ENCODE data around the gene TBXA2R.
"Not testable (repeated sequence)": the region's sequence is repeated elsewhere in the genome, so short reads cannot be mapped to it uniquely, and the experiment has no call there.

The TBXA2R gene

DNA sequence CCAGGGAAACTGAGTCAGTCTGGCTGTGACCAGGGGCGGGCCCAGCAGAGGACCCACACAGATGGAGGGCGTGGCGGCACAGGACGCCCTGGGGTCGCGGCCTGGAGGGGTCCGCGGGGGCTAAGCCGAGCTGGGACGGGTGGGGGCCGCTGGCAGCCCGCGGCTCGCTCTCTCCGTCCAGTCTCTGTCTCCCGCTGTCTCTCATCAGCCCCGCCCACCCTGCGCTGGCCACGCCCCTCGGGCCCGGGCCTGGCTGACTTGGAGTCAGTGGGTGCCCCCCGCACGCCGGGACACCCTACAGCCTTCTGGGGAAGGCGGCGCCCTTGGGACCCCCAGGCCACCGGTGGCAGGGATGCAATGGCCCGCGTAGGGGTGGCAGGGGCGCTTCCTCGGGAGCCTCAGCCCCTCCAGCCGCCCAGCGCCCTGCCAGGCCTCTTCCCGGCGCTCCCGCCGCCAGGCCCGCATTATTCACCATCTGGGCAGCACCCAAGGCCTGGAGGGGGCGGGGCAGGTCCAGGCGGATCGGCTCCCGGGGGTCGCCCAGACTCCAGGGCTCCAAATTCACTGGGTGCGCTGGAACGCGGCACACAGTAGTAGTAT, at the start of gene TBXA2R:
TSS of gene TBXA2R (minus strand) at position 186 of the 600 bp plus-strand sequence. CDS start 6,241 bp downstream, outside the sequence.
- peak; percentile 58 for DNase-seq (ENCODE audit: low read depth)

DNA sequence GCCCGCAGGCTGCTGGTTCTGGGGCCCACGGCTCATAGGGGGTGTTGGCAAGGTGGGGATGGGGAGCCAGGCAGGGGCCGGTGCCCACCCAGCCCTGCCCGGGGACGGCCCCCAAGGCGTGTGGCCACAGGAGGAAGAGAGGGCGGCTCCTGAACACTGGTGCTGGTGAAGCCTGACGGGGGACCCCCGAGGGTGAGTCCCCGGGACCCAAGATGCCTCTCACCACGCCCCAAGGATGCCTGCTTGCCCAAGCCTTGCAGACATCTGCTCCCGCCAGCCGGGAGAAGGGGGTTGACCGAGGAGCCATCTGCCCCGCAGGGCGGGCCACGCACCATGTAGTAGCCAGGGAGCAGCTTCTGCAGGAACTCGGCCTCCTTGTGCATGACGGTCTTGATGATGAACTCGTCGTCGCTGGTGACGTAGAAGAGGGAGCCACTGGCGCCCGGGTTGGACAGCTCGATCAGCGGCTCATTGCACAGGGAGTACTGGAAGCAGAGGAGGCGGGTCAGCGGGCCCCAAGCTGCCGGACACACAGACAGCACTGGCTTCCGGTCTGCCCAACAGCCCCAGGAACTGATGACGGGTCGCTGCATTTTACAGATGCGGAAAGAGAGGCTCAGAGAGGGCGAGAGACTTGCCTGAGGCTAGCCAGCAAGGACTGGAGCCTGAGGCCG, 49.5 kb upstream of the TBXA2R start:
- peak; percentile 10 for DNase-seq (ENCODE audit: low read depth)

DNA sequence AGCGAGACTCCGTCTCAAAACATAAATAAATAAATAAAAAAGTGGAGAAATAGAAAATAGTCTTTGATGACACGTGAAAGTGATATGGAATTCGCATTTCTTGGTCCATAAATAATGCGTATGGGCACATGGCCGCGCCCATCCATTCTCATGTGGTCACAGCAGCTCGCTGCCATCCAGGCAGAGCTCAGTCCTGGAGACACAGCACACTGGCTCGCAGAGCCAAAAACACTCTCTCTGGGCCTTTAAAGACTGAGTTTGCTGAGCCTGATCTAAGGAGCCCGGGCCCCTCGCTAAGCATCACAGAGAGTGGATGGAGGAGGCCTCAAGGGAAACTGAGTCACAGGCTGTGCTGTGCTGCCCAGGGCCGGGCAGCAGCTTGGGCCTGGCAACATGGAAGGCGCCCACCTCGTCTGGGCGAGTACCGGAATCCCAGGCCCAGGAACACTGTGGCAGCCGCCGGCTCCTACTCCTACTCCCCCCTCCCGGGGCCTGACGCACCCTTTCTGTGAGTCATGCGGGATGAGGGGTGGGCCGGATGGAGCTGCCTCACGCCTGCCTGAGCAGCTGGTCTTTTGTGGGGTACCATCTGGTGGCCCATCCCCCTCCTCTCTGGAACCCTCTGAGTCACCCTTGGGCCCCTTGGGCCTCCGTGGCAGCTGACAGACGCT, 48.9 kb upstream of the TBXA2R start:
- DNase-seq (ENCODE audit: low read depth): peak; percentile 97

DNA sequence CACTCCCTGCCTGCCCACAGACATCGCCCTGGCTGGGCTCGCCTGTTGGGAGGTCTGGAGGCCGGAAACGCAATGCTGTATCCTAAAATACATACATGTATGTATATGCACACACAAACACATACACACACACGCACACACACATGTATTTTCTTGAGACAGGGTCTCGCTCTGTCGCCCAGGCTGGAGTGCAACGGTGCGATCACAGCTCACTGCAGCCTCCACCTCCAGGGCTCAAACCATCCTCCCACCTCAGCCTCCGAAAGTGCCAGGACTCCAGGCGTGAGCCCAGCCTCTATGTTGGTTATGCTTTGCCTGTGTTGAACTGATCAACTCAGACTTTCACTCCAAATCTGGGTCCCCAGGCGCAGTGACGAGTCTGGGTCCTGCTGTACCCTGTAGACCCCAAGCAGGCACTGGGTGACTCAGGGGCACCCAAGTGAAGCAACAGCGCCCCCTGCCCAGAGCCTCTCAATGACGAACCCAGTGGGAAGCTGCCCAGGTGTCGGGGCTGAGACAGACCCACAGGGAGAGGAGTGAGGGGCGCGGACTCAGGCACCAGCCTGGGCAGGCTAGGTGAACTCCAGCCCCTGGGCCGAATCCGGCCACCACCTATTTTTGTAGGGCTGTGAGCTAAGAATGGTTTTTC, 47.3 kb upstream of the TBXA2R start:
- DNase-seq (ENCODE audit: low read depth): no peak

DNA sequence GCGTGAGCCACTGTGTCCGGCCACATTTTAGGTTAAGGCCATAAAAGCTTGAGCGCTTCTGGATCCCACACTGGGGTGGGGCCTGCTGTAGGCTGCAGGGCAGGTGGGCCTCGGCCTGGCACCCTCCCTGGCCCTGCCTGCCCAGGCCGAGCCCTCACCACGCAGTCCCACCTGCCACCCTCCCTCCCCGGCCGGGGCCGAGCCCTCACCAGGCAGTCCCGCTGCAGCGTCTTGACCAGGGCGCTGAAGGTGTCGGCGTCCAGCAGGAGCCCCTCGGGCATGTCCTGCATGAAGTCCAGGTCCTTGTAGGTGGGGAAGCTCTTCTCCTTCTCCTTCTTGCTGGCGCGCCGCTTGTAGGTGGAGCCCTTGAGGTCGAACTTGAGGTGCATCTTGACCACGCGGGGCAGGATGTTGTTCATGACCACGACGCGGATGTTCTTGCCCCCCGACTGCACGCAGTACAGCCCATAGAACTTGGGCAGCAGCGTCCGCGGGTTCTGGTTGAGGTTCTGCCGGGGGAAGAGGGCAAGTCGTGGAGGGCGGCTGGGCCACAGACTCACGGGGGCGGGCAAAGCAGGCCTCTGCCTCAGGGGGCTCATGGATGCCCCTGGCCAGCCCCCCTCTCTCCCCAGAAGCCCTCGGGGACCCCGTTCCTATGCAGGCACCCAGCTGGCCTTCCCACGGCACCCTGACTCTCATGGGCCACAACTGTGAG, 46.6 kb upstream of the TBXA2R start:
- DNase-seq (ENCODE audit: low read depth): no peak

DNA sequence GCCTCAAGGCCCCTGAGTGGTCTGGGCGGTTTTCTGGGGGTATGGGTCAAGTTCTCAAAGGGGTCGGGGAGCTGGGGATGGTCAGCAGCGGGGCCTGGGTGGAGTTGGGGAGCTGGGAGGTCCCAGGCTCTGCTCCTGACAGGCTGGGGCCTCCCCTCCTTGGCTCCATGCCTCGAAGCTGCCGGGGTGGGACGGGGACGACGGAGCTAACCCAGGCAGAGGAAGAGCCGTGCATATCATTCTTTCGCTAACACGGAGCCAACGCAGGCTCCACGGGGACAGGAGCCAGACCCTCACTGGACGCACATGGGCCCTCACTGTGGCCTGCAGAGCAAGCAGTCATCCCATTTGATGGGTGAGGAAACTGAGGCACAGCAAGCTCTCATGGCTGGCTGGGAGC, 45.7 kb upstream of the TBXA2R start:
- DNase-seq (ENCODE audit: low read depth): no peak

DNA sequence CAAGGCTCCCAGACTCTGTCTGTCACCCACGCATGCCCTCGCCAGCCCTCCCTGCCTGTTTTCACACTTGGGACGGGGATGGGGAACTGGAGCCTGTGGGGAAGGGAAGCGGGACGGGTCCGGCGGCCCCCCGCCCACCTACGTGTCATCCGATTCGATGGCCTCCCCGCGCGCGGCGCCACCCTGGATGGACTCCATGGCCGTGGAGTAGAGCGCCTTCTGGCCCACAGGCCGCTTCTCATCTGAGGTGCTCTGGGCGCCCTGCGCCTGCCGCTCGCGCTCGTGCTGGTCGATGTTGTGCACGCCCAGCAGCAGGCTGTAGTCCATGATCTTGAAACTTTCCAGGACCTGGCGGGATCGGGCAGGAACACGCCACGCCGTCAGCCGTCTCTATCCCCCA, 45.0 kb upstream of the TBXA2R start:
- no peak for DNase-seq (ENCODE audit: low read depth)

DNA sequence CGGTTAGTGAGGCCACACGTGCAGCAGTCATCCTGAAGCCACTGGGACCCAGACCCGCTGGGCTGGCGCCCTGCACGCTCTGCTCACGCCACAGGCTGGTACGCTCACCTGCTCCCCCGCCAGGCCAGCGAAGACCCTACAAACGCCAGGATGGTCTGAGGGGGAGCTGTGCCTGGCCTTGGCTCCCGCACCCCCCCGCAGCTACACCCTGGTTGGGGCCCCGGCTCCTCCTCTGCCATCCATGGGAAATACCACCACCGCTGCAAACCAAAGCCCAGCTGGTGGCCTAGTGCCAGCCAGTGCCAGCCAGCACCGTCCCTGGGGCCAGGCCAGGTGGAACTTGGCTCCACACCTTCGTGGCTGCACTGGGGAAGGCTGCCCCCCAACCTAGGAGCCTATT, 43.2 kb upstream of the TBXA2R start:
- DNase-seq (ENCODE audit: low read depth): no peak

DNA sequence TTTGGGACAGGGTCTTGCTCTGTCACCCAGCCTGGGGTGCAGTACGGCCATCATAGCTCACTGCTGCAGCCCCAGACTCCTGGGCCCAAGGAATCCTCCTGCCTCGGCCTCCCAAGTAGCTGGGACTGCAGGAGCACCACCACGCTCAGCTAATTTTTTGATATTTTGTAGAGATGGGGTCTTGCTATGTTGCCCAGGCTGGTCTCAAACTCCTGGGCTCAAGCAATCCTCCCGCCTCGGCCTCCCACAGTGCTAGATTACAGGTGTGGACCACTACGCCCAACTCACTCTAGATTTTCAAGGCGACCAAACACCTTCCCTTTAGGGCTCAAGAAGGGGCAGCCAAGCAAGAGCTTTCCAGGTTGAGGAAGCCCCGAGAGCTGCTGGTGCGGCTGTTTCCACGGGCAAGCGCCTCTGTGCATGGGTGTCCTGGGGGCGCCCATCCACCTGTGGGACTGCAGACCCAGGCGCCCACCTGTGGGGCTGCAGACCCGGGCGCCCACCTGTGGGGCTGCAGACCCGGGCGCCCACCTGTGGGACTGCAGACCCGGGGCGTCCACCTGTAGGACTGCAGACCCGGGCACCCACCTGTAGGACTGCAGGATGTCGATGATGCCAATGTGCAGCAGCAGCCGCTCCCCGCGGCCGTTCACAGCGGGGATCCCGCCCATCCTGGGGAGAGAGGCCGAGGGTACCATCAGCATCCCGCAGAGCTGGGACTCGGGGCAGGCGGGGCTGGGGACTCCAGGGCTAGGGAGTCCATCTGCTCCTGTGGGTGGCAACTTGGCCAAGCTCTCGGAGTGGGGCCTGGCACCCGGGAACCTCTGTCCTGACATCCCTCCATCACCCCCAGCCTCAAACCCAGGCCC, 41.6 kb upstream of the TBXA2R start:
- no peak for DNase-seq (ENCODE audit: low read depth)

DNA sequence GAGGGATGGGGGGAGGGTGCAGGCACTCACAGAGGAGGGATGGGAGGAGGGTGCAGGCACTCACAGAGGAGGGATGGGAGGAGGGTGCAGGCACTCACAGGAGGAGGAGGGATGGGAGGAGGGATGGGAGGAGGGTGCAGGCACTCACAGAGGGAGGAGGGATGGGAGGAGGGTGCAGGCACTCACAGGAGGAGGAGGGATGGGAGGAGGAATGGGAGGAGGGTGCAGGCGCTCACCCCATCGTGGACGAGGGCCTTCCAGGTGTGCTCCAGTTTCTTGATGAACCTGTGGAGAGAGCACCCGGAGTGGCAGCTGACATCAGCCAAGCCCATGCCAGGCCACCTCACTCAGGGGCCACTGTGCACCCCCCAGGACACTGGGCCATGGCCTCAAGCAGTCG, 40.4 kb upstream of the TBXA2R start:
- DNase-seq (ENCODE audit: low read depth): not testable (repeated sequence)

DNA sequence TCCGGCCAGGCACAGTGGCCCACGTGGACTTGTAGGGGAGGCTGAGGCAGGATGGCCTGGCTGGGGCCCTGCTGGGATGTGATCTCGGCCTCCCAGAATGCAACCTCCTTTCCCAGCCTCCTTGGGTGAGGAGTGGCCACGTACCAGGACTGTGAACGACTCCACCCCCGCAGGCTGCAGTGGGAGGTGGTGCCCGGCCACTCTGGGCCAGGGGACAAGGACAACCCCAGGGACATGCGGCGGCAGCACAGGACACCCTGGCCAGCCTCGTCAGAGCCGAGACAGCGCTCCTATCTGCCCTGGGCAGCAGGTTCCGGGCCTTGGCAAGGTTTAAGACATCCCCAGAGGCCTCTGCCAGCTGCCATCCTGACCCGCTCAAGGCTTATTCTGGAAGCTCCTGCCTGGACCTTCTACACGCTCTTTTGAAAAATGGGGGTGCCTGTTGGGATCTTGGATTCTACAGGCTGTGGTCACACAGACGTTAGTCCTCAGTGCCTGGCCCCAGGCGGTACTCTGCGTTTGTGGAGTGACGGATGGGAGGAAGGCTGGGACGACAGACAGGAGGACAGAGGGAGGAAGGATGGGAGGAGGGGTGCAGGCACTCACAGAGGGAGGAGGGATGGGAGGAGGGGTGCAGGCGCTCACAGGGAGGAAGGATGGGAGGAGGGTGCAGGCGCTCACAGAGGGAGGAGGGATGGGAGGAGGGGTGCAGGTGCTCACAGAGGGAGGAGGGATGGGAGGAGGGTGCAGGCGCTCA, 39.8 kb upstream of the TBXA2R start:
- no peak for DNase-seq (ENCODE audit: low read depth)

DNA sequence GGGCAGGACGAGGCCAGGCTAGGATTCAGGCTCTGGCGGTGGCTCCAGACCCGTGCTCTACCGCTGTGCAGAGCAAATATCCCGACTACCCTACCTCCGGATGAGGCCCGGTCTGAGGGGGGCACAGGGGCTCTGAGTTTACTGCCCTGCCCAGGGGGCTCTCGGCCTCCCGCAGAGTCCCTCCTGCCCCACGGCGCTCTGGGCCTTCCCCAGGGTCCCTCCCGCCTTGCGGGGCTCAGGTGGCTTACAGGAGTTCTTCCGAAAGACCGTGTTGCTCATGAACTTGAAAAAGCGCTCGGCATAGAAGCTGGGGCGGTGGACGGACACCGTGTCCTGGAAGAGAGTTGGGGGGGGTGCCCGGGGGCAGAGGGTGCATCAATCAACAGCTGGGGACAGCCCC, 39.1 kb upstream of the TBXA2R start:
- no peak for DNase-seq (ENCODE audit: low read depth)

DNA sequence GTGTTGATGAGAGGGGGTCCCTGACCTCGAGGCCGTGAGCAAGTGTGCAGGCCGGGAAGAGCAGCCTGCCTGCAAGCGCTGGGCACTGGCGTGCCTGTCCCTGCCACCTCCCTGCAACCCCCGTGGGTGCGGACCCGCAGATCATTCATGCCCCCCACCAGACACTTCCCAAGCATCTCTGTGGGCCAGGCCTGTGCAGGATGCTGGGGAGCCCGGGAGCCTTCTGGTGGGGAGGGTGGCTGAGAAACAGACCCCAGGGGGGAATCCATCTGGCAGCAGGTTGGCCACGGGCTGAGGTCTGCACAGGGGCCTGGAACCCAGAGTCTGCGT, 38.4 kb upstream of the TBXA2R start:
- no peak for DNase-seq (ENCODE audit: low read depth)

DNA sequence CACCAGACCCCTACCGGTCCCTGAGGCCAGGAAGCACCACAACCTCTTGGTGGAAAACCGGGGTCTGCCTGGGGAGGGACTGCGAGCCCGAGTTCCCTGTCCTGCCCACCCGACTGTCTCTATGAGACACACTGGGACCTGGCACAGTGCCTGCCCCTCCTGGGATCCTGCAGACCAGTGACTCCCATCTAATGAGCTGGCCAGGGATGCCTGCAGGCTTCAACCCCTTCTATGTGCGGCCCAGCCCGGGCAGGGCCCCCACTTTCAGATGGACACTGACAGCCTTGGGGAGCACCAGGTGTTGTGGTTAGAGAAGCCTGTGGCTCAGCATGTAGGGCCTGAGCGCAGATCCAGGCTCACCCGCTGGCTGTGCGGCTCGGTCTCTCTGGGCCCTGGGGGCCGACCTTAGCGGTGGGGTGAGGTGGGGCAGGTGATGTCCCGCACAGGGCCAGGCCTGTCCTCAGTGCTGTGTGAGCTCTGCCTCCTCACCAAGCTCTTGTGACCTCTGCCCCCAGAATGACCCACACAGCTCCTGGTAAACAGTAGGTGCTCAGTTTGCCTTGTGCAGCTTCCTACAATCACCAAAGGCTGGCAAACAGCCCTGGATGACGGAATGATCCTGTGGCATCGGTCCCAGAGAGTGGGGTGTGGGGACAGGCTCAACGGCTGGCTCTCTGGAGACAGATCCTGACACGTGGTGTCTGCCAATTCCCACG, 37.8 kb upstream of the TBXA2R start:
- no peak for DNase-seq (ENCODE audit: low read depth)

DNA sequence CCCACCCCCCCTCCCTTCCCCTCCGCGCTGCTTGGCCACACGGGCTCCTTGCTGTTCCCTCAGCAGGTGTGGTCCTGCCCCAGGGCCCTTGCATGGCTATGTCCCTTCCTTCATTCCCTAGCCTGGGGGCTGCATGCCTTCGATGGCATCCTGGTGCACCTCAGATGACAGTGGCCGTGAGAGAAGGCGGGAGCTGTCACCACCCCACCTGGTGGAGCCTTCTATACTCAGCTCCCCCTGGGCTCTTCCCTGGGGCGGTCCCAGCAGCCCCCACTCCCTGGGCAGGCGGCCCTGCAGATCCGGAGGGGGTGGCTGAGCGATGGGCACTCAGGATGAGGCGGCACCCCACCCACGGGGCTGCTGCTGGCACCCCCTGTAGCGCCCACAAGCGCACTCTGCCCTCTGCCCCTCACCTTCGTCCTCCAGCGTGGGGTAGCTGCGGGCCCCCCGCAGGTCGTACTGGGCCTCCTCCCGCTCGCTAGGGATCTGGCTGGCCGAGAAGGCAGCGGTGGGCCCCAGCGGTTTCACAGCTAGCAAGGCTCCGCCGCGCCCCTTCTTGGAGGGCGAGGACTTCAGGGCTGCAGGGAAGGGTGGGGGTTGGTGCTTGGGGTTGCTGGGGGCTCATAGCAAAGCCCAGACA, 37.1 kb upstream of the TBXA2R start:
- DNase-seq (ENCODE audit: low read depth): no peak

DNA sequence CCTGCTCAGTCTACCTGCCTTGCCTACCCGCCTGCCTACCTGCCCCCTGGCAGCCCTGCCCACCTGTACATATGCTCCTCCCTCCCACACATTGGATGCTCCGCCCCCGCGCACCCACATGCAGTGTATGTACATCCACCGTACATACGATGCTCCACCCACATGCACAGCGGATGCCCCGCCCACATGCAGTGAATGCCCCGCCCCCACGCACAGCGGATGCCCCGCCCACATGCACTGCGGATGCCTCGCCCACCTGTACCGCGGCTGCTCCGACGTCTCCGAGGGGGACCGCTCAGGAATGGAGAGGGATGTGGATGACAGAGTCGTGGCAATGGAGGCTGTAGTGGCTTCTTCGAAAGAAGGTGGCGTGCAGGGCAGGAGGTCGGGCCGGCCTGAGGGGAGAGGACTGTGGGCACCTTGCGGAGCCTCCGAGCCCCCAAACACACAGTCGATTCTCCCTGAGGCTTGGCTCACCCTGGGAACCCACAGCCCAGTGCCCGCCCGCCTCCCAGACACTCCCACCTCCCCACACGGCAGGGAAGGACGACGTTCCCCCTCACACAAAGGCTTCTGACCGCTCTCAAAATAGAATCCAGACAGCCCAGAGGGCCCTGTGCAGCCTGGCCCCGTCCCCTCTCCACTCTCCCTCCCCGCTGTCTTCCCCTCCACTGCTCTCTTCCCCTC, 36.5 kb upstream of the TBXA2R start:
- no peak for DNase-seq (ENCODE audit: low read depth)

DNA sequence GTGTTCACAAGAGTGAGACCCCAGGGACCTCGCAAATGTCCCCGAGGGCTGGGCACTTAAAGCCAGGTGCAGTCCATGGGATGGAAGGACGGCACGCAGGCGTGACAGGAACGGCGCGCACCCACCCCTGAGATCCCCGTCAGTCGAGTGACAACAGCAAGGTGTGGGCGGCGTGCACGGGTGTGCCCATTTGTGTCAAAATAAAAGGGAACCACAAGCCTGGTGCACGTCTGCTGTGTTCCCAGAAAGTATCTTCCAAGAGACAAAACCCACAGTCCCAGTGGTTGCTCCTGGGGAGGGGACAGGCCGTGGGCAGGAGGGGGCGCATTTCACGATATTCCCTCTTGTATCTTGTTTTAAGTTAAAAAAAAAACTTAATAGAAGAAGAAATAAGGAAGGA, 35.6 kb upstream of the TBXA2R start:
- no peak for DNase-seq (ENCODE audit: low read depth)

DNA sequence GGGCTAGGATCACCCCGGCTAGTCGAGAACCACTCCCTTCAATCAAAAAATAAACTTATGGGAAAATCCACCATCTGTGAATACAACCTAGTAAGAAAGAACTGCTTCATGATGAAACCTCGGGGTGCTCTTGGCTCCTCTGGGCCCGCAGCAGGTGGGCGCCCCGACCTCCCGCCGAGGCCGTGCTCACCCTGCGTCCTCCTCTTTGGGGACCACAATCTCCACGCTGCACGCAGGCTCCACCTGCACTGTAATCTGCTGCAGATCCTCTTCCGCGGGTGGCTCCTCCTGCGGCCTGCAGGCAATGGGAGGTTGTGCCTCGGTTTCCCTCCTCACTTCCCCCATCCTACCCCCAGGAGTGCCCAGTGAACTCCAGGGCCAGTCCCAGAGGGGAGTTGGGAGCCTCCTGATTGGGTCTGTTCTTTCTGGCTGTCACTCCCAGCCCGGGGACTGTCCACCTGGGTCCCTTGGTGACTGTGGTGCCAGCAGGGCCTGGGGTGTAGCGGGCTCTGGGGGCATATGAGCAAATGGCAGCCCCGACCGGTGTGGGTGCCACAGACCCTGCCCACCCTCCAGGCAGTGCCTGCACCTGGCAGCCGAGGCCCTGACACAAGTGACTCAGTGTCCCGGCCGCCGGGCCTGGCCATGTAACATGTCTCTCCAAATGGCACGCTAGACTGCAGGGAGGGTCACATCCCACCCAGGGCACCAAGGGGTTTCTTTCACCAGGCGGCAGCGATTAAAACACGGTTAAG, 35.0 kb upstream of the TBXA2R start:
- DNase-seq (ENCODE audit: low read depth): no peak
